T-helper 2 cell treated with Interferon-gamma antibody and Interleukin-4, amounts not matched to agents 100 ng/mL and 5 ng/mL, for 36 hours (primary cell): ENCODE data around the gene WWOX. TPM values are rescaled to one million over a fixed set of nuclear protein-coding genes. Genes with fewer than 3 reads are reported as not detected.

Source experiments
- intact Hi-C: fragments of 100-400 bp; cut with micrococcal nuclease; formaldehyde crosslinking; loops from one replicate; pipeline ENCODE4 v1.15.1; 2023
- total RNA-seq: library from RNA; stranded (reverse); gene quantifications from 2 replicates; pipeline ENCODE4 v1.2.3, GENCODE V29; 2022

The WWOX gene
- total RNA-seq, 1 donor from 2014 or later: 26.3 TPM

DNA sequence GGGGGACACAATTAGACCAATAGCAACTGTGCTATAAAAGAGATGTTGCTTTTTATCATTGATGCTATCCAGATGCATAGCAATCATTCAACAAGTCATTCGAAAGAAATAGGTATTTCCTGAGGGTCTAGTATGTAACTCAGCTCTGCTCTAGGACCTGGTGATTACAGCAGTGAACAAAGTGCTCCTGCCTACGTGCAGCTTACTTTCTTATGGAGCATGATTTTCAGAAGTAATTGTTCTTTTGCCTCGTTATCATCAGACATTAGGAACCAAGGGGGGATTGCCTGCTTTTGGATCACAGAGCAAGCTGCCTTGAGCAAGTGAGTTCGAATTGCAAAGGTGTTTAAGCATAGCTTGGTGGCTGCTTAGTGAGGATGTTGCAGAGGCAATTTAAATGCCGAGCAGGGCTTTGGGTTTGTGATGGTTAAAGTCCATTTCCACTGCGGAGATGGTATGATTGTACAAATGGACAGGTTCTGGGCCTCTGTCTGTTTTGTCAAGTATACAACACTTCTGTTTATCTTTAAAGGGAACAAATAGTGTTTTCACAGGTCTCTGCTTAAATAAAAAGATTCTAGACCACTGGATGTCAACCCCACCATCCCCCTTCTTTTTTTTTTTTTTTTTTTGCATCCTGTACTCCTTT lies 41.5 kb downstream of the WWOX start:
- intact Hi-C loops: no loop called here

DNA sequence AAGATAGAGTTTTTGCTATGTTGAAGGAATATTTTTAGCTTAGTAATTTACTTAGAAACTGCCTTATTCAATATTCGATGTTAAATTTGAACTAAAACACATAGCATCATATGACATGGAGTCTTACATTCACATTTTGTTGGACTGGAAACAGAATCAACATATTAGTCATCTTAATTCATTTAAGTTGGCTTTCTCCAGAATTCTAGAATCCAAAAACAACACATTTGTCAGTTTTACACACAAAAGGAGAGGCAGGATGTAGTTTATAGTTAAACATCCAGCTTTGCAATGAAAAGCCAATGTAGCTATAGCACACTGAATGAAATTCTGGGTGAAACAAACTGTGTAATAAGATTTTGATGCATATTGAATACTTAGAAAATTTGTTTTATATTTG lies 43.3 kb downstream of the WWOX start:
- intact Hi-C loops: no loop called here

DNA sequence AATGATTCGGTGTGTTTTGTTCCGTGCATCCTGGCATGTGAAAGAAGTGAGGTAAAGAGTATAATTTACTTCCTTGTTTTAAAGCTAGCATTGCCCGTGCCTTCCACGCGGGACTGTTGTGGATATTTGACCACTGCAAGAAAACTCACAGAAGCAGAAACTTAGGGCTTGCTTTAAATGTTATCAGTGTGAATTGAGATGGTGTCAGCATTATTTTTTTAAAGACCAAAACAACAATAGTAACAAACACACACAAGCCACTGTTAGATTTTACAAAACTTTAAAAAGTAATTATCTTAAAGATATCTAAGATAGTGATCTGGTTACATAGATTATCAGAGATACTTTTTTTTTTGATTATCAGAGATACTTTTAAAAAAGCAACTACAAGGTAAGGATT lies 47.4 kb downstream of the WWOX start:
- intact Hi-C loops: no loop called here

DNA sequence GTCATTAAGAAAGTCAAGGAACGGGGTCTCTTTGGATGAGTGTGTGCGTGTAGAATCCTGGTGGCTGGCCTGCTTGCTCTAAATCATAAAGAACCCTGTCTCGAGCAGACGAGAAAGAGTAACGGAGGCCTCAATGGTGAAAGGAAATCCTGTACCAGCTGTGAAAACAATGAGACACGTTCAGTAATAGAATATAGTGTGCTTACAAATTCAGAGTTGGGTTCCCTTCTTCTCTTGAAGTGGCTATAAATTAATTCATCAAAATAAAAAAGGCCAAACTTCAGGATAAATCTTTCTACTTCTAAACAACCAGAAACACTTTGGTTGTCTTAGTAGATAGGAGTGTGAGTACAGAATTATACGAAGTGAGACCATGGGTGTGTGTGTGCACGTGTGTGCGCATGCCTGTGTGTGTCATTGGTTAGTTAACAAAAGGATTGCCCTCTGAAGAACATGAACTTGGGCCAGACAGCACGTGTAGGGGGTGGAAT lies 48.5 kb downstream of the WWOX start:
- intact Hi-C loops: no loop called here

DNA sequence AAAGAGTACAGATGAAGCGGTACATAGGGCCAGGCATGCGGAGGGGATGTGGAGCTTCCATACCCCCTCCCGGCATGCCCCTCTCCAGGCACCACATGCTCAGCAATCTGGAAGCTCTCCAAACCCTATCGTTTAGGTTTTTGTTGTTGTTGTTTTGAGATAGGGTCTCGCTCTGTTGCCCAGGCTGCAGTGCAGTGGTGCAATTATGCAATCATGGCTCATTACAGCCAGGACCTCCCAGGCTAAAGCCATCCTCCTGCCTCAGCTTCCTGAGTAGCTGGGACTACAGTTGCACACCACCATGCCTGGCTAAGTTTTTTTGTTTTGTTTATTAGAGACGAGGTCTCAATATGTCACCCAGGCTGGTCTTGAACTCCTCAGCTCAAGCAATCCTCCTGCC lies 50.8 kb downstream of the WWOX start:
- intact Hi-C loops: no loop called here

DNA sequence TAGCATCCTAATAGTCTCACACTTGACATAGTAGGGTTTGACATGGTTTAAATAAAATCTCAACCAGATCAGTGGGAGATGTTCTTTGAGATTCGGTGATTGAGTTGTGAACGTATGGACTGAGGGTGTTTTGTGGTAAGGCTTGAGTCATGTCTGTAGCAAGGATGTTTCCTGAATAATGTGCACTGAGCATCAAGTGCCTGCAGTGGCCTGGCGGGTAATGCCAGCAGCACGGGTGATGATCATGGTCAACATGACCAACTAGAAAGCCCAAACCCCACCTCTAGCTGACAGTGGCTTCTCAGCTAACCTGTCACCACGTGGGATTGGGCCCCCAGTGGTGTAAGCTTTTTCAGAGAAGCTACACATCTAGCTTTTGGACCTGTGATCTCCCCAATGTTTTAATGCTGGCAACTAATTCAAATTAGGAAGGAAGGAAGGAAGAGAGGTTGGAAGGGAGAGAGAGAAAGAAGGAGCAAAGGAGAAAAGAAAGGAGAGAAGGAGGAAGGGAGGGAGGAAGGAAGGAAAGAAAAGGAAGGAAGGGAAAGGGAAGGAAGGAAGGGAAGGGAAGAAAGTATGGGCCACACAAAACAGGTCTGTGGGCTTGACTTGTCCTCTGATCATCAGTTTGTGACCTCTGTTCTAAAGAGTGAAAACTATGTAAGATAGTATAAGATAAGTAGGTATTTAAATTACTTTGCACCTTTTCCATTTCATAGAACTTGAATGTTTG lies 55.4 kb downstream of the WWOX start:
- intact Hi-C loops: no loop called here

DNA sequence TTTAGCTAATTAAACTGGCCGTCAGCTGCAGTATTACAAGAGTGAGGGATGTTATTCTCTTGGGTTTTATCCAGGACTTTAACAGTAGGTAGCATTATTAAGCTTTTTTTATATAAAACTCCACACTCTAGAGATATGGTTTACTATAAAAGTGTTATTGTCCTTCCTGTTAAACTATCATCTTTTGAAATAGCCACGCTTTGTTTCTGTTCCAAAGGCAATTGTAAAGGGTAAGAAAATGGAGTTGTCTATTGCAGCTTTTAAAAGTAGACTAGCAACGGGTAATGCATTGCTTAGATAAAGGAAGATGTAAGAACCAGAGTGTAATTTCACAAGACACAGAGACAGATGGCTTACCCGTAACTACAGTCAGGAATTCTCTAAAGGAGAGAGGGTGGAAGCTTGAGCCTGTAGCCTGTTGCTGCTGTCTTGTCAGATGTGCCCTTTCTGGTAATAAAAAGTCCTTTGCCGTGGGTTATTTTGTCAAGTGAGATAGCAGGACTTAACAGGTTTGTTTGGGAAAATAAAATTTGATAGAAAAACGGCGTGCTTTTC lies 56.4 kb downstream of the WWOX start:
- intact Hi-C loops: no loop called here

DNA sequence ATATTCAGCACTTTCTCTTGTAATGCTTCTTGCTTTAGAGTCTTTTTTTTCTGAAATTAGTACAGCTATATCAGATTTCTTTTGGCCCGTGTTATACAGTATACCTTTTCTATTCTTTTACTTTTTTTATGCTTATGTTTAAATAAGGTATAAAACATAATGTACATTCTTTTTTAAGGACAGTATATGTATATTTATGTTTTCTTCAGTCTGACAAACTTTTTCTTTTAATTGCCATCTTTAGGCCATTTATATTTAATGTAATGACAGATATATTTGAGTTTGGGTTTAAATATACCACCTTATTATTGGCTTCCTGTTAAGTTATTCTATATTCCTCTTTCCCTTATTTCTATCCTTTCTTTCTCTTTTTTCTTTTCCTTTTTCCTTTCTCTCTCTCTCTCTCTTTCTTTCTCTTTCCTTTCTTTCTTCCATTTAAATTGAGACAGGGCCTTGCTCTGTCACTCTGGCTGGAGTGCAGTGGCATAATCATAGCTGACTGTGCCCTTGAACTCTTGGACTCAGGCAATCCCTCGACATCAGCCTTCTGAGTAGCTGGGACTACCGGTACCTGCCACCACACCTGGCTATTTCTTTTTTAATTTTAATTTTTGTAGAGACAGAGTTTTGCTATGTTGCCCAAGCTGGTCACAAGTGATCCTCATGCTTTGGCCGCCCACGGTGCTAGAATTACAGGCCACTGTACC lies 61.7 kb downstream of the WWOX start:
- intact Hi-C loops: no loop called here

DNA sequence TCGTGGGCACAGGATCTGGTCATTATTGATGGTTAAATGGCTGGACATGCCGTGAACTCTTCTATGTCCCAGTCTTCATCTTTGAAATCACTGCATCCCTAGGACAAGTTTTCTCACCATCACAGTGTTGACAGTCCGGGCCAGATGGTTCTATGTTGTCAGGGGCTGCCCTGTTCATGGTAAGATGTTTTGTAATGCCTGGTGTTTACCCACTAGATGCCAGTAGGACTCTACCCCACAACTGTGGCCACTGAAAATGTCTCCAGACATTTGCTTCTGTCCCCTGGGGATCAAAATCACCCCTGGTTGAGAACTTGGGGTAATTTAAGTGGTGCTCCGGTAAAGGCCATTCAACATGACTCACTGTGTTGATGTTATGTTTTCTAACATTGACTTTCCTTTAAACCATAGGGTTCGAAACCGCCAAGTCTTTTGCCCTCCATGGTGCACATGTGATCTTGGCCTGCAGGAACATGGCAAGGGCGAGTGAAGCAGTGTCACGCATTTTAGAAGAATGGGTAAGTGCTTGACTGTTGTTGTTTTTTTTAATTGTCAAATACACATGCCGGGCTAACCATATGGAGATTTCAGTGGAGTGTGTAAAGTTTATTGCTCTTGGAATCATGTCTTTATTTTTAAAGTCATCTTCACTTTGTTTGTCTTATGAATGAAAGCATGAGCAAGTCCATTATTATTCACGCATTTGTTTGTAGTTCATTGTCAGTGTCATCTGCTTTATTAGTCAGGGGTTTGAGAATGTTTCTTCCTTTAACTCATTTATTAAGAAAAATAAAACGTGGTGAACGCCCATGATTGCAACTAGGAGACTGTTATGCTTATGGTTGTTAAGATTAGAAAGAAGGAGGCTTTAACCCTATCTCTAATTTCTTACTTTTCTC lies 64.6 kb downstream of the WWOX start:
- intact Hi-C loops: no loop called here

DNA sequence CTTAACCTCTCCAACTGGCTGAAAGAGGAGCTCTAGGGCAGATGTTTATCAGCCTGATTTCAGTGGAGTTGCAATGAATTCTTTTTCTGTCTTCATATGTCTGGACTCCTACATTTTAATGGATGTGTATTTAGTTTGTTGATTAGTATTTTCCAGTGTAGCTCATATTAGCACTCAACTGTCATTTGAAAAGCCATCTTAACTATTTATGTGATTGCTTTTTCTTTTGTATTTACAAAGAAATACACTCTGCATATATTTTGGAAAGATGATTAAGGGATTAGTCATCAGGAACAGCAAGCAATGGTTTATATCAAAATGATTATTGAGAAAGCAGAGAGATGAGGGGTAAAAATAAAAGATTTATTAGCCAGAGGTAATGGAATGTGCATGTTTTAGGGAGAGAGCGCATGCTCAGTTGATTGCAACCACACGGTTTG lies 71.1 kb downstream of the WWOX start:
- intact Hi-C loops: no loop called here

DNA sequence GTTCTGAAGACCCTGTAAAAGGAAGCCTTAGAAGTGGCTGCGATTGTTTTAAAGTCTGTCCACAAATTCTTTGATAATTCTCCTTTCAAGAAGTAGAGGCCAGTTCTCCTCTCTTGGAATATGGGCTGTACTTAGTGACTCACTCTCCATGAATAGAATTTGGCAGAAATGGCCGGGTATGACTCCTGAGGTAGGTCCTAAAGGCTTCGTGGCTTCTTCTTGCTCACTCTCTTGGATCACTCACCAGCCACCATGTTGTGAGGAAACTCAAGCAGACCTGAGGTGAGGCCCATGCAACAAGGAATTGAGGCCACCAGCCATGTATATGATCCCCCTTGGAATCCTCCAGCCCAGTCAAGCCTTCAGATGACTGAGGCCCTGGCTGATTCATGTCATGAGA lies 75.8 kb downstream of the WWOX start:
- intact Hi-C loops: no loop called here

DNA sequence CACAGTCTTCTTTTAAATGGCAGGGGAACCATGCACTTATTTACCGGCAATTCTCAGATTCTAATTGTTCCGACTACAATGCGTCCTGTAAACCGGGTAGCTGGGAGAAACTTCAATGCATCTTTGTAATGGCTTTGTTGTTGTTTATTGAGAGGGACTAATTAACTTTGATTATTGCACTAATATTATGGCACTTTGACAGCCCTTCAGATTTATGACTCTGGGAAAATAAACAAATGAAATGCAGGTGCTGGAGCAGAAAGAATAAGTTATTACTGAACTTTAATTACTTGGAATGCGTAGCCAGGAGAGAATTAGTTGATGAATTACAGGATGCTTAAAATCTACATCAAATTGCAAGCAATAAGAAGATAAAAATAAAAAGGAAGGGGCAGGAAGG lies 77.0 kb downstream of the WWOX start:
- intact Hi-C loops: no loop called here

DNA sequence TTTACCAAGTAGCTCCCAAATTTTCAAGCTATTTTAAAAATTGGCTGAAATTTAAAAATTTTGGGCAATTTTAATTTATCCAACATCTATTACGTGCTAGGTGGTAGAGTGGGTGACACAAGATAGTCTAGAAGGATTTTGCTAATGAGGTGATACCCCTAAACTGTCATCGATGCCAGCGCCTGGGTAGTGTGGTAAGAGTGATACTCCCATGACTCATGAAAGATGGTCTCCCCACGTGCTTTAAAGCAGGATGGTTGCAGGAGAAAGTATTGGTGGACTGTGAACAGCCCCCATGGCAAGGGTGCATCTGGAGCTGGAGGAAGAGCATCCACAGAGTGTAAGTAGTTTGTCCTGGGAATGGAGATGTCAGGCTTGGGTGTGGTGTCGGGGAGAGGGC lies 77.8 kb downstream of the WWOX start:
- intact Hi-C loops: no loop called here

DNA sequence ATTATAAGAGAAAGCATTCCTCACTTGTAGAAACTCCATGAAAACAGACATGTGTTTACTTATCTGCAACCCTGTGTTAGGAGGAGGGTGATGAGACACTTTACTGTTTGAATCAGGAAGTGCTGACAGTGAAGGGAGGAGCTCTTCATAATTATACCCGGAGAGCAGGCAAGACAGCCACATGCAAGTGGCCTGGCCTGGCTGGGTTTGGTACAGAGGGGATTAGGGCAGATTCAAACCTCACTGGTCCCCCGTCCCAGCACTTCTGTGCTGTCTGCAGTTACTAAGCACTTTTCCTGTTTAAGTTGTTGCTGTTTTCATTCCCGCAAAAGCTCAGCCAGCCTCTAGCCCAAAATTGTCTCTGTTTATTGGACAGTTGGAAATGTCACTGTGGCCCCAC lies 78.5 kb downstream of the WWOX start:
- intact Hi-C loops: no loop called here

DNA sequence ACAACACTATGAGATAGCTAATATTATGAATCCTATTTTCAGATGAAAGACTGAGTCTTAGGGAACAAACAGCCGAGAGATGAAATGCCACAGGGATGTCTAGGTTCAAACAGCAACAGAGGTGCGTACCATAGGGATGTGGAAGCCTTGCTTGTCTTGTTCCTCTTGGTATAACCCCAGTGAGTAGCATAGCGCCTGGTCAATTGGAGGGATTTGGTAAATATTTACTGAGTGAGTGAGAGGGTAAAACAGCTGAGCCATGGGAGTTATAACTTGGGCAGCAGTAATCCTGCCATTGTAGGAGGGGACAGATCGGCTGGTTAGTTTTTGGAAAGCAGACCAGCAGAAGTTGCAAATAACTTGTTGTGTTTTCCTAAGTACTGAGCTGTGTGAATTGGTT lies 80.2 kb downstream of the WWOX start:
- intact Hi-C loops: no loop called here

DNA sequence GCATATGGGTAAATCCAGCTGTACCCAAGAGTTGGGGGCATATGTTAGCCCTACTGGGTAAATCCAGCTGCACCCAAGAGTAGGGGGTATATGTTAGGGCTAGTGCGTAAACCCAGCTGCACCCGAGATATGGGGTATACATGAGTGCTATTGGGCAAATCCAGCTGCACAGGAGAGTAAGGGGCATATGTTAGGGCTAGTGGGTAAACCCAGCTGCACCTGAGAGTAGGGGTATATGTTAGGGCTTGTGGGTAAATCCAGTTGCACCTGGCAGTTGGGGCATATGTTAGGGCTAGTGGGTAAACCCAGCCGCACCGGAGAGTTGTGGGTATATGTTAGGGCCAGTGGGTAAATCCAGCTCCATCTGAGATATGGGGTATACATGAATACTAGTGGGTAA lies 80.9 kb downstream of the WWOX start:
- intact Hi-C loops: no loop called here

DNA sequence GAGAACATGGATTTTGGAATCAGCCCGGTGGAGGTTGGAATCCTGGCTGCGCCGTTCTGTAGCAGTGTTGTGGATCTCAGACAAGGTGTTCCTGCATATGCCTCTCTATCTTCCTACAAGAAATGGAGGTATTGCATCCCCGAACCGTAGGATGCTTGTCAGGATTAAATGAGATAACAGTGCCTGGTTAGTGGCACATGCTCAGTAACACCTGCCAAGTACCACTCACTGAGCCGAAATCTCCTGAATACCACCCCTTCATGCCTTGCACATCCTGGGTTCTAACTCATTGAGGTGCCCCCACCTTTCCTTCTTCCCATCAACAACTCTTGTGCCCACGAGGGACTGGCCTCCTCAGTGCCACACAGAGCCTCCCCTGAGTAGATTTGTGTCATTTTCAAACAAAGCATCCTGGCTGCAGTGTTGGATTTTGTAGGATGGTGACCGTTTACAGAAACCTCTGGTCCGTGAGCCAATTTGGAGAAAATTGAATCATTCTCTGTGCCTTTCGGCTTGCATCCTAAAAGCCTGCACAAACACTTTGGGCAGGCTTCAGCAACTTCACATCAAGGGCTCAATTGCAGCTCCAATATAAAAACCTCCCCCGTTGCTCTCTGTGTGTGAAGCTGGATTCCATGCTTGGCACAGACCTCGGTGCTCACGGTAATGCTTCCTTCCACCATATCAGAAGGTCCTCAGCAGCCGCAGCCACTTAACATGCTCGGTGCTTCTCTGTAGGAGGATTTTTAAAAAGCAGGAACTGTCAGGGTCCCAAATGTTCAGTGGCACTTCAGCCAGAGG lies 84.2 kb downstream of the WWOX start:
- intact Hi-C loops: no loop called here

DNA sequence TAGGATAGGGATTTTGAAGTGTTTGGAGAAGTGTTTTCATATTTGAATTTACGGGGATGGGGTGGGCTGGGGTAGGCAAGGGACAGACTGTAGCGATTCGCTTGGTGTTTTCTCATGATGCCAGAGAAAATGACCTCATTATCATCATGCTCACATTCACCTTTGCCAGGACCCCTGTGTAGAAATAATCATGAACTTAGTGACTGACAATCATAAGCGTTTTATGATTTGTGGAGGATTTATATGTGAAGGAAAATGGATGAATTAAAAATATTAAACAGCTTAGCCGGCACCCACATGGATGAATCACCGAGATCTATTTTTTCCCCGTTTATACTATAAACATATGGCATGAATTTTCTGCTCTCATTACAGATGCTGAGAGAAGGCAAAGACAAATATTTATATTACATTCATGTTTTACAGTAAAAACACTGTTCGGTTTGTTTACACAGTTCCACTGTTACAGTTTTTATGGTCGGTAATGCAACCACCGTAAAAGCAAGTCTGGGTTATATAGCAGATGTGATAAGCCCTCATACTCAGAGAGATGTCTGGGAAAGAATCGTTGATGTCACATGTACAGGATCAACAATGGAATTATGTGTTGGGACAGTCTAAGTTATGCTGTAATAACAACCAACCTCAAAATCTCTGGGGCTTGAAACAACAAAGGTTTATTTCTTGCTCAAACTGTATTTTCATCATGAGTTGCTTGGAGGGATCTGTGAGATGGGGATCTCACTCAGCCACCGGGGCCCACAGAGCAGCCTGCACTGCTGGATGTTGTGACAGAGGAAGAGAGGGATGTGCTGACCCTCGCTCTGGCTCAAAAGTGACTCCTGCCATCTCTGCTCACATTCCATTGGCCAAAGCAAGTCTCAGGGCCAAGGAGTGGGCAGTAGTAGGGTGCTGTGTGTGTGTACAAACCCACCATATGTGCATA lies 85.1 kb downstream of the WWOX start:
- intact Hi-C loops: no loop called here

DNA sequence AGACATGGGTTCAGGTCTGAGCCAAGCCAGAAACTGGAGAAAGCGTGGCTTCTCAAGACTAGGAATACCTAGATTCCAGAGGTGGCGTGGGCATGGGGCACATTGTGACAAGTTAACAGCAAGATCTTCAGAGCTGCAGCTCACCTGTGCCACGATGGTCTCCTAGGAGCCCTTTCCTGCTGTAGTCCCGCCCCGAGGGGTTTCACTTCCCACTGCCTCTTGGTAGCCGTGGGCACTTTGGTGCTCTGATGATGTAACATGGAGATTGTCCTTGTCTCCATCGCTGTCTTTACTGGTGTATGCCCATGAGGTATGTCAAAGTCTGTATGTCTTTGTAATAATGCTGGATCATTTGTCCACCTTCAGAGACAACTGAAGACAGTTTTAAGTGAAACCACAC lies 89.7 kb downstream of the WWOX start:
- intact Hi-C loops: no loop called here
